Left ventricle myocardium inferior (tissue), 1 donor: ENCODE results near the gene PRSS22. TPM values are rescaled to one million over a fixed set of nuclear protein-coding genes. Genes with fewer than 3 reads are reported as not detected.
A peak's percentile ranks its signal among the peaks of the same experiment; 100 is the strongest.

ENCODE experiments used
- DNase-seq: peaks from one replicate; pipeline ENCODE4 v3.0.0-alpha.2; 2020
- H3K27ac ChIP-seq: fragments of 200-600 bp; replicated peaks from 2 replicates; pipeline ENCODE4 v1.8.0; 2021
- H3K27me3 ChIP-seq: fragments of 200-600 bp; 2 replicates; pipeline ENCODE4 v1.8.0; 2021; ENCODE audit warnings: low read depth
- H3K36me3 ChIP-seq: fragments of 200-600 bp; 2 replicates; pipeline ENCODE4 v1.8.0; 2021
- H3K4me1 ChIP-seq: fragments of 200-600 bp; 2 replicates; pipeline ENCODE4 v1.8.0; 2021
- H3K4me3 ChIP-seq: fragments of 200-600 bp; 2 replicates; pipeline ENCODE4 v1.8.0; 2021; ENCODE audit warnings: mild to moderate bottlenecking, moderate library complexity
- H3K9me3 ChIP-seq: fragments of 200-600 bp; replicated peaks from 2 replicates; pipeline ENCODE4 v1.8.0; 2021
- CTCF ChIP-seq: fragments of 200-600 bp; IDR thresholded peaks from 2 replicates; pipeline ENCODE4 v1.8.0; 2021; ENCODE audit warnings: antibody characterized with exemption, mild to moderate bottlenecking, borderline replicate concordance
- intact Hi-C: fragments of 100-400 bp; cut with micrococcal nuclease; formaldehyde crosslinking; loops from one replicate; pipeline ENCODE4 v1.11.0; 2022
- total RNA-seq: library from RNA; stranded (reverse); fragmentation: NEBNext Ultra II Directional; extraction: Animal tissue kit (Norgen Biotek cat#: 25700); gene quantifications from one replicate; pipeline ENCODE4 v1.2.1, GENCODE V29; 2021
- donor health status: DM: no; HTN: yes; CAD: no; lungs with severe emphysema.

The PRSS22 gene
- total RNA-seq, 1 donor from 2014 or later, result not detected

GRCh38 chr16:2904100-2904921 lies 46.3 kb upstream of the PRSS22 start:
- peaks cover 30% of the 10 kb centered on the region for H3K4me1 ChIP-seq
- peak overlapping the region; percentile 100 for H3K27ac ChIP-seq
- peak; percentile 87 for DNase-seq
- intact Hi-C loops, result no loop called here
- peak overlapping the region; percentile 97 for H3K4me3 ChIP-seq
- peak; percentile 98 for TF ChIP-seq CTCF
- no peaks in the 10 kb centered on the region for H3K9me3 ChIP-seq
- no peaks in the 10 kb centered on the region for H3K27me3 ChIP-seq
- peaks cover 7% of the 10 kb centered on the region for H3K36me3 ChIP-seq

- DNase-seq, result no peak
- Histone ChIP-seq H3K27ac (no peak overlapping the region), H3K36me3 (peaks cover 23% of the 10 kb centered on the region), H3K9me3 (no peaks in the 10 kb centered on the region), H3K4me3 (no peak overlapping the region), H3K4me1 (peaks cover 30% of the 10 kb centered on the region), H3K27me3 (no peaks in the 10 kb centered on the region)
- intact Hi-C loops, result no loop called here
- no peak for TF ChIP-seq CTCF
Observed at GRCh38 chr16:2902337-2903130, 44.6 kb upstream of the PRSS22 start.

DNA sequence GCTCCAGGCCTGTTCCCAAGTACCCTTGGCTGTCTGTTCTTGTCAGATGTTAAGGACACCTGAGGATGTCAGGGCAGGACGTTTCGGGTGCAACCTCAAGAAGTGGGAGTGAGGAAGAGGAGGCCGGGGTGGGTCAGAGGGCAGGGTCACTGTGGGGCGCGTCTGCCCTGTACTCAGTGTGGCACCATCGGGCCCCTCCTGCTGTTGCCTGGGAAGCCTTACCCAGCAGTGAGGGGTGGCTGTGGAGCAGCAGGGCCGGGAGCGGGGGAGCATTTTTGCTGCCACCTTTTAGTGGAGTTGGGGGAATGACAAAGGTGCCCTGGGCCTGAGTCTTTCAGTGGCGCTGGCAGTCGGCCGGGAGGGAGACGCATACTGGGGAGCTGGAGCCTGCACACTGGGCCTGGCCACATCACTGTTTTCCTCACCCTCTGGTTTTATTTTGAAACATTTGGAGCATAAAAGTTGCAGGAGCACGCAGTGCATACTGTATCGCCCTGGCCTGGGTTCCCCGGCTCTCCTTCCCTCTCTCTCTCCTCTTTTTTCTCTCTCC lies 42.6 kb upstream of the PRSS22 start:
- DNase-seq, result no peak
- intact Hi-C loops, result no loop called here
- Histone ChIP-seq H3K27ac (no peak overlapping the region), H3K4me1 (peaks cover 18% of the 10 kb centered on the region), H3K36me3 (peaks cover 41% of the 10 kb centered on the region), H3K9me3 (no peaks in the 10 kb centered on the region), H3K4me3 (no peak overlapping the region), H3K27me3 (no peaks in the 10 kb centered on the region)
- no peak for TF ChIP-seq CTCF

GRCh38 chr16:2899564-2900072 lies 41.6 kb upstream of the PRSS22 start:
- H3K27me3 ChIP-seq, result no peaks in the 10 kb centered on the region
- H3K9me3 ChIP-seq, result no peaks in the 10 kb centered on the region
- intact Hi-C loops, result no loop called here
- H3K27ac ChIP-seq, result no peak overlapping the region
- peaks cover 13% of the 10 kb centered on the region for H3K4me1 ChIP-seq
- DNase-seq, result no peak
- no peak for TF ChIP-seq CTCF
- H3K36me3 ChIP-seq, result peaks cover 44% of the 10 kb centered on the region
- H3K4me3 ChIP-seq, result no peak overlapping the region

DNA sequence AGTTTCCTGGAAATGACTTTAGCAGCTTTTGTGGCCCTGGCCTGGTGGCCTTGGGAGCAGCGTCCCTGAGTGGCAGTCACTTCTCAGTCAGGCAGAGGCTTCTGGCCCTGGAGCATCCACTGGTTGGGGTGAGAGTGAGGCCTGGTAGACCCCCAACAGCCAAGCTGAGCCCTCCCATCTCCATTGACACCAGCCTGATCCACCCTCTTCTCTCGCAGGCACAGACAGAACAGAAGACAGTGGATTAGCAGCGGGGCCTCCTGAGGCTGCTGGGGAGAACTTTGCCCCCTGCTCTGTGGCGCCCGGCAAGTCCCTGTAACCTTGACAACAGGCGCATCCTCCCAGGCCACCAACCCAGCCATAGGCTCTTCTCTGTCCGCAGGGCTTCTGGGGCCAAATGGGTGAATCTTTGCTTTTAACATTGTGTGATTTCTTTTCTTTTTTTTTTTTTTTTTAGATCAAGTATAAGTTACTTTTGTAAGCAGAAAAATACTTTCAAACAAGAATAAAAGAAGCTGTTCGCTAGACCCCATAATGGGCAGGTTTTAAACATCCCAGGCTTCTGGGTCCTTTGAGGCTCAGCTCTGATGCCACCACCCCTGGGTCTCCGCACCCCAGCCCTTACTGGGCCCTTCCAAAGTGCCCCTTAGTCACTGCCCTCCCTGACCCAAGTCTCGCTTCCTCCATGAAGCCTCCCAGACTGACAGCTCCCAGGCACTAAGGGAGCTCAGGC lies 41.0 kb upstream of the PRSS22 start:
- Histone ChIP-seq H3K4me1 (peaks cover 8% of the 10 kb centered on the region), H3K36me3 (peaks cover 44% of the 10 kb centered on the region)

More for the DNA sequence above, 41.0 kb upstream of the PRSS22 start:
- TF ChIP-seq CTCF, result no peak
- no peaks in the 10 kb centered on the region for H3K9me3 ChIP-seq
- H3K27me3 ChIP-seq, result no peaks in the 10 kb centered on the region
- intact Hi-C loops, result no loop called here
- no peak overlapping the region for H3K4me3 ChIP-seq
- H3K27ac ChIP-seq, result no peak overlapping the region
- no peak for DNase-seq
